Pancreas (tissue), 10 donors: Measurements from ENCODE around the gene INPP5A. TPM values are rescaled to one million over a fixed set of nuclear protein-coding genes. Genes with fewer than 3 reads are reported as not detected.

Experiments
- ATAC-seq, 4 donors: fragments of 200-7000 bp; cut with Tn5 transposase; one replicate each; pipeline versions ENCODE4 v1.8.0 to v1.9.1; 2020; ENCODE audit warnings: mild to moderate bottlenecking in 4 of 4, moderate library complexity in 4 of 4
- DNase-seq, 6 donors: peaks; one replicate each; pipeline ENCODE4 v3.0.0-alpha.2; 2020
- FAIRE-seq: peaks from 2 replicates; lab custom pipeline; 2012; peaks lifted over from hg19 to GRCh38; lab: Jason Lieb, UNC
- H3K27ac ChIP-seq, 4 donors: fragments of 200-600 bp; sonication (generic); 1 replicate in 3 of 4; 2 replicates in 1 of 4; pipeline versions ENCODE4 v1.5.0 to v1.8.0; 2020
- H3K27me3 ChIP-seq, 4 donors: fragments of 200-600 bp; one replicate each; pipeline ENCODE4 v1.8.0; 2021
- H3K36me3 ChIP-seq, 3 donors: fragments of 200-600 bp; sonication (generic) in 1 of 3; one replicate each; pipeline versions ENCODE4 v1.5.0 to v1.8.0; 2020 to 2021
- H3K4me1 ChIP-seq, 3 donors: fragments of 200-600 bp; one replicate each; pipeline ENCODE4 v1.8.0; 2021
- H3K4me3 ChIP-seq, 4 donors: fragments of 200-600 bp; sonication (generic) in 2 of 4; one replicate each; pipeline versions ENCODE4 v1.5.0 to v1.8.0; 2020 to 2021
- H3K9me3 ChIP-seq, 4 donors: fragments of 200-600 bp; one replicate each; pipeline ENCODE4 v1.8.0; 2021
- WGBS, 2 donors: extraction: QIAGEN DNeasy Blood & Tissue Kit; methylation state at CpG; one replicate each; pipeline ENCODE4 v1.1.7; 2013; 5-methylcytosine and 5-hydroxymethylcytosine counted together
- intact Hi-C, 3 donors: fragments of 100-400 bp; cut with DNase I; formaldehyde crosslinking; loops; one replicate each; pipeline versions ENCODE4 v1.11.1 to v1.14.2; 2022
- polyA plus RNA-seq, 2 donors: library from polyadenylated mRNA; stranded (reverse); fragments of 200-250 nt; gene quantifications; one replicate each; pipeline ENCODE4 v1.2.3, GENCODE V29; 2013
- total RNA-seq, 6 donors: library from RNA; stranded (reverse); fragmentation: NEBNext Ultra II Directional in 4 of 6; extraction: Animal tissue kit (Norgen Biotek cat#: 25700) in 4 of 6; gene quantifications; one replicate each; pipeline versions ENCODE4 v1.2.1 to v1.2.4, GENCODE V29; 2021 to 2023
- TF ChIP-seq, protein P1 (sequence below), 4 donors: fragments of 200-600 bp; sonication (generic) in 3 of 4; IDR thresholded peaks; one replicate each; pipeline versions ENCODE4 v1.5.0 to v1.8.0; 2021; ENCODE audit warnings: antibody characterized with exemption in 4 of 4
- donor health status: healthy with polysubstance abuse.
- donor health status: DM: no; HTN: no; CAD: no; lungs with moderate emphysema.
- donor health status: DM: no; HTN: no; CAD: no.
- donor health status: control.
- donor health status: control.
- donor health status: Bipolar disorder and iron deficiency.
- donor health status: DM: yes; HTN: yes; CAD: no.
- donor health status: DM: no; HTN: no; CAD: no.
- donor health status: DM: no; HTN: no; CAD: no.
- donor health status: DM: yes; HTN: yes; CAD: no.

INPP5A gene
- total and polyA plus RNA-seq, 8 donors: 5.9 to 15.6 (median 11.3) TPM

DNA sequence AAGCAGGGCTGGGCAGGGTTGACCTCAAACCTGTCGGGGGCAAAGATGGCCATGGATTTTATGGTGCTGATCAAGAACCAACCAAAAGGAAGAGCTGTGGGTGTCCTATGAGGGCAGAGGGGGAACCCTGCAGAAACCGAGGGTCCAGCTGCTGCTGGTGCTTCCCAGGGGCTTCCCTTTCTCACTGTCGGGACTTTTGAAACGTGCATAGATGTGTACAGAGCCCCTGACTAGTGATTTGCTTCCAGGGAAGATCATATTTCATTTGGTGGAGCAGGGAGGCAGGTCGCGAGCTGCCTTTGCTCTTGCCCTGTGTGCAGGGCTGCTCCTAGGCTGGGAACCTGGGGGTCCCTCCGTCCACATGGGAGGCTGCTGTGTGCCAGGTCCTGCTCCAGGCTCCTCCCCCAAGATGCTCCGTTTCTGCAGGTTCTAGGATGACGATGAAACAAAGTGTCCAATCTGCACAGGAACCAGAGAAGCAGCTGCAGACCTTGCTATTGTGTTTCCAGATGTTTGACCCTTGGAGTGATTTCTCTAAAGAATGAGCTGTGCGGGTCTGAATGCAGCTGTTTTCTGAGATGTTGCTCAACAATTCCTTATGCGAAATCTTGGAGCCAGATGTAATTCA is 9.4 kb upstream of the INPP5A start:
- H3K4me3 ChIP-seq: no peak overlapping the region
- no peak overlapping the region for H3K27ac ChIP-seq
- H3K27me3 ChIP-seq: no peaks in the 10 kb centered on the region
- no peak for ATAC-seq
- no peaks in the 10 kb centered on the region for H3K36me3 ChIP-seq
- no peaks in the 10 kb centered on the region for H3K9me3 ChIP-seq
- peak in 1 of 6 donors; percentile 37 for DNase-seq
- 26 to 44% methylated on average over 11 of the region's 11 CpGs for WGBS, 2 donors
- FAIRE-seq: no peak
- intact Hi-C loops: no loop called here
- no peaks in the 10 kb centered on the region for H3K4me1 ChIP-seq
- TF ChIP-seq, protein P1, sequence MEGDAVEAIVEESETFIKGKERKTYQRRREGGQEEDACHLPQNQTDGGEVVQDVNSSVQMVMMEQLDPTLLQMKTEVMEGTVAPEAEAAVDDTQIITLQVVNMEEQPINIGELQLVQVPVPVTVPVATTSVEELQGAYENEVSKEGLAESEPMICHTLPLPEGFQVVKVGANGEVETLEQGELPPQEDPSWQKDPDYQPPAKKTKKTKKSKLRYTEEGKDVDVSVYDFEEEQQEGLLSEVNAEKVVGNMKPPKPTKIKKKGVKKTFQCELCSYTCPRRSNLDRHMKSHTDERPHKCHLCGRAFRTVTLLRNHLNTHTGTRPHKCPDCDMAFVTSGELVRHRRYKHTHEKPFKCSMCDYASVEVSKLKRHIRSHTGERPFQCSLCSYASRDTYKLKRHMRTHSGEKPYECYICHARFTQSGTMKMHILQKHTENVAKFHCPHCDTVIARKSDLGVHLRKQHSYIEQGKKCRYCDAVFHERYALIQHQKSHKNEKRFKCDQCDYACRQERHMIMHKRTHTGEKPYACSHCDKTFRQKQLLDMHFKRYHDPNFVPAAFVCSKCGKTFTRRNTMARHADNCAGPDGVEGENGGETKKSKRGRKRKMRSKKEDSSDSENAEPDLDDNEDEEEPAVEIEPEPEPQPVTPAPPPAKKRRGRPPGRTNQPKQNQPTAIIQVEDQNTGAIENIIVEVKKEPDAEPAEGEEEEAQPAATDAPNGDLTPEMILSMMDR (IDR thresholded peaks at IDR 0.05): no peak

DNA sequence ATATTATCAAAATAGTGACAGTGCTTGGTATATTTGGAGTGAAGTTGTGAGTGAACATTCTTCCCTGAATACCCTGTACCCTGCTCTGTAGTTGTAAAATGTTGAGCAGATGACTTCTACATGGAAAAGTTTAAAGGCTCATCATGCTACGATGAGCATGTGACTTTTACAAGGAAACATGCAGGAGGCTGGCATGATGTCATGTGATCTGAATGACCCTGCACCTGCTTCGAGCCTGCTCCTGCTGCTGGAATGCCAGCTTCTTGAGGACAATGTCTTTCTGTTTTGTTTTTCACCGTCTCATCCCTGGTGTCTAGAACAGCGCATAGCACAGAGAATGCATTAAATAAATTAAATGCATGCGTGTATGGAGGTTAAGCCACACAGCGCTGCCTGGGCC is 5.4 kb upstream of the INPP5A start:
- ATAC-seq: no peak
- 92 to 93% methylated on average over 6 of the region's 6 CpGs for WGBS, 2 donors
- TF ChIP-seq, protein P1 (IDR thresholded peaks at IDR 0.05): no peak
- Histone ChIP-seq H3K4me1 (peaks cover 0 to 6% (median 4%) of the 10 kb centered on the region in 3 donors), H3K27ac (no peak overlapping the region), H3K9me3 (no peaks in the 10 kb centered on the region), H3K27me3 (no peaks in the 10 kb centered on the region), H3K4me3 (no peak overlapping the region), H3K36me3 (no peaks in the 10 kb centered on the region)
- DNase-seq: no peak
- FAIRE-seq: no peak
- intact Hi-C loops: no loop called here

DNA sequence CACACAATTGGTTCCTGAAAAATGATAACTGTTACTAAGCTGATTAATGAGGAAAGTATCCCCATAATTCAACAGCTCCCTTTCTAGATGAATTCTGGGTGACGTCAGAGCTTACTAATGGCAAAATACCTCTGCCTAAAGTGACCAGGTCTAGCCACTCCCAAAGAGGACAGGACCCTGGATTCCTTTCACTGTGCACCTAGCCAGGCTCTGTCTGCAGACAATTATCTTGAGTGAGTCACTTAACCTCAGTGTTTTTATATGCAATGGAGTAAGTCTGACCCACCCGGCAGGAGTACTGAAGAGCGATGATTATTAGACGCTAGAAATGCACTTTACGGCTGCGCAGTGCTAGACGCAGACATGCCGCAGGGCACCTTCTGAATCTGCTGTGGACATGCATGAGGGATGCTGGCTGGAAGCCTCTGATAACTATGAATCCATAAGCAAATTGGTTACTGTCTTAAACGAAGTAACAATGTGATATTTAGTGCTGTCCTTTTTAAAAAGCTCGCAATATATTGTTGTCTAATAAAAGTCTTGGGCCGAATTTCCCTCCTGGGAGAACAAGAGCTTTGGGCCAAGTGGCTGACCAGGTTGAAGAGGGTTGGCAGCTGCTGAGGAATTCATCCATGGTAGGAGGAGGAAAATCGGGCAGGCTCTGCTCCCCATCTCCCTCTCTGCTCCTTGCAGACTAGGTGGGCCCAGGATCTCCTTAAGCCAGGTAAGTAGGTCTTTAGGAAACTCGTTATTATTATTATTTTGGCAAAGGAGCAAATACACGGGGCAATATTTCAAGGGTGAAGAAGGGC is 4.6 kb upstream of the INPP5A start:
- Histone ChIP-seq H3K27ac (no peak overlapping the region), H3K36me3 (no peaks in the 10 kb centered on the region), H3K4me1 (peaks cover 0 to 6% (median 4%) of the 10 kb centered on the region in 3 donors), H3K9me3 (no peaks in the 10 kb centered on the region), H3K27me3 (no peaks in the 10 kb centered on the region), H3K4me3 (no peak overlapping the region)
- TF ChIP-seq, protein P1 (IDR thresholded peaks at IDR 0.05): no peak
- FAIRE-seq: no peak
- ATAC-seq: no peak
- DNase-seq: peak in 1 of 6 donors; percentile 7
- WGBS, 2 donors: 86 to 87% methylated on average over 14 of the region's 14 CpGs
- intact Hi-C loops: no loop called here

DNA sequence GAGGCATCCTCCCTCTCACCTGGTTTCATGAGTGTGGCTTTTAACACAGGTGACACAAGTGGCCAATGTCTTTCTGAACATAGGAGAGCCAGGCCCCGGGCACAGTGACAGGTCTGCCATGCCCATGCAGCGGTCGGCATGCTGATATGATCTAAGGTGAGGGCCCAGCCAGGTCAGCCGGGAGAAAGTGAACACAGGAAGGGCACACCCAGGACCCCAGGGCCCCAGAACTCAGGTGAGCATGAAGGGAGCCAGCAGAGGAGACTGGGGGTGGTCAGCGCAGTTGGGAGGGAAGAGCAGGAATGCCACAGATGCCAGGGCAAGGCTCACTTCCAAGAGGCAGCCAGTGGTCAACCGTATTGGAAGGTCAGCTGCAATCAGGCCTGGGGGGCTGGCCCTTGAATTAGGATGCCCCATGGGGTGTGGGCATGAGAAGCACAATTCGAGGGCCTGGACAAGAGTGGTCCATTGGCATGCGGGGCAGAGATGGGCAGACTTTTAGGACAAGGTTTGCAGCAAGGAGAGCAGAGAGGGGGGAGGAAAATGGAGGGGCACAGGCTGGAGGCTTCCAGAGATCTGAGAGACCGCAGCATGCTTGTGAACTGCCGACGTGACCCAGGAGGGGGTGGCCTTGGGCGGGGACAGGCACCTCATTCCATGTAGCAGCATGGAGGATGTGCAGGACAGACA is 3.9 kb upstream of the INPP5A start:
- no peaks in the 10 kb centered on the region for H3K27me3 ChIP-seq
- peaks cover 0 to 8% (median 4%) of the 10 kb centered on the region in 3 donors for H3K4me1 ChIP-seq
- intact Hi-C loops: no loop called here
- ATAC-seq (no peak), DNase-seq (peak in 4 of 6 donors; percentile 1 to 34 (median 16)), FAIRE-seq (no peak)
- H3K4me3 ChIP-seq: no peak overlapping the region
- TF ChIP-seq, protein P1 (IDR thresholded peaks at IDR 0.05): no peak
- no peak overlapping the region for H3K27ac ChIP-seq
- 85 to 92% methylated on average over 12 of the region's 12 CpGs for WGBS, 2 donors
- H3K9me3 ChIP-seq: no peaks in the 10 kb centered on the region
- no peaks in the 10 kb centered on the region for H3K36me3 ChIP-seq
